ENCODE results near the gene SGPL1. TPM values are rescaled to one million over a fixed set of nuclear protein-coding genes. Genes with fewer than 3 reads are reported as not detected.
"Not testable (repeated sequence)": the region's sequence is repeated elsewhere in the genome, so short reads cannot be mapped to it uniquely, and the experiment has no call there.

SGPL1 gene
- total RNA-seq, 2 experiments from 2014 or later = 28.2 to 31.8 TPM

GRCh38 chr10:70847659-70848360 lies 32.1 kb downstream of the SGPL1 start:
- DNase-seq (no peak), ATAC-seq (ENCODE audit: low read depth) (no peak)
- H3K27me3 Mint-ChIP-seq = no peaks in the 10 kb centered on the region
- H3K9me3 Mint-ChIP-seq = no peaks in the 10 kb centered on the region
- no peak overlapping the region for H3K27ac Mint-ChIP-seq
- H3K36me3 Mint-ChIP-seq = peaks cover 13% of the 10 kb centered on the region
- H3K4me3 Mint-ChIP-seq = no peak overlapping the region
- POLR2A ChIA-PET = no interaction called here
- H3K4me1 Mint-ChIP-seq = peaks cover 11% of the 10 kb centered on the region

GRCh38 chr10:70849582-70850016 lies 33.9 kb downstream of the SGPL1 start:
- Mint-ChIP-seq H3K4me3 (no peak overlapping the region), H3K9me3 (no peaks in the 10 kb centered on the region), H3K4me1 (peaks cover 11% of the 10 kb centered on the region), H3K27ac (no peak overlapping the region), H3K36me3 (peaks cover 10% of the 10 kb centered on the region), H3K27me3 (no peaks in the 10 kb centered on the region)
- DNase-seq = no peak
- ATAC-seq (ENCODE audit: low read depth) = no peak
- POLR2A ChIA-PET = no interaction called here

GRCh38 chr10:70850097-70850496 lies 34.3 kb downstream of the SGPL1 start:
- H3K27ac Mint-ChIP-seq = no peak overlapping the region
- no peak overlapping the region for H3K4me3 Mint-ChIP-seq
- no peaks in the 10 kb centered on the region for H3K9me3 Mint-ChIP-seq
- no peak for DNase-seq
- POLR2A ChIA-PET = no interaction called here
- ATAC-seq (ENCODE audit: low read depth) = no peak
- peaks cover 9% of the 10 kb centered on the region for H3K36me3 Mint-ChIP-seq
- H3K27me3 Mint-ChIP-seq = no peaks in the 10 kb centered on the region
- H3K4me1 Mint-ChIP-seq = peaks cover 11% of the 10 kb centered on the region

- Mint-ChIP-seq H3K9me3 (no peaks in the 10 kb centered on the region), H3K27me3 (no peaks in the 10 kb centered on the region), H3K4me1 (peaks cover 14% of the 10 kb centered on the region), H3K36me3 (peaks cover 10% of the 10 kb centered on the region), H3K4me3 (no peak overlapping the region), H3K27ac (no peak overlapping the region)
- no peak for ATAC-seq (ENCODE audit: low read depth)
- DNase-seq = no peak
- POLR2A ChIA-PET = no interaction called here
Observed at GRCh38 chr10:70851597-70852475, 36.1 kb downstream of the SGPL1 start.

- POLR2A ChIA-PET = no interaction called here
- no peak overlapping the region for H3K4me3 Mint-ChIP-seq
- no peaks in the 10 kb centered on the region for H3K9me3 Mint-ChIP-seq
- DNase-seq (no peak), ATAC-seq (ENCODE audit: low read depth) (no peak)
- no peak overlapping the region for H3K27ac Mint-ChIP-seq
- H3K36me3 Mint-ChIP-seq = peaks cover 10% of the 10 kb centered on the region
- H3K4me1 Mint-ChIP-seq = peaks cover 13% of the 10 kb centered on the region
- H3K27me3 Mint-ChIP-seq = no peaks in the 10 kb centered on the region
Observed at GRCh38 chr10:70853038-70853437, 37.3 kb downstream of the SGPL1 start.

- H3K9me3 Mint-ChIP-seq = no peaks in the 10 kb centered on the region
- no peaks in the 10 kb centered on the region for H3K27me3 Mint-ChIP-seq
- peaks cover 10% of the 10 kb centered on the region for H3K36me3 Mint-ChIP-seq
- H3K4me3 Mint-ChIP-seq = no peak overlapping the region
- H3K27ac Mint-ChIP-seq = peak overlapping the region; percentile 6
- POLR2A ChIA-PET = no interaction called here
- no peak for DNase-seq
- H3K4me1 Mint-ChIP-seq = peaks cover 13% of the 10 kb centered on the region
- ATAC-seq (ENCODE audit: low read depth) = no peak
Observed at GRCh38 chr10:70853457-70853856, 37.7 kb downstream of the SGPL1 start.

- DNase-seq (no peak), ATAC-seq (ENCODE audit: low read depth) (no peak)
- POLR2A ChIA-PET = interaction anchor here (0.6 kb wide), 1 partner anchor 32 kb away, joined by 4 read pairs; no protein-coding TSS in a partner anchor
- Mint-ChIP-seq H3K4me3 (no peak overlapping the region), H3K4me1 (peaks cover 8% of the 10 kb centered on the region), H3K36me3 (peaks cover 18% of the 10 kb centered on the region), H3K27ac (no peak overlapping the region), H3K9me3 (no peaks in the 10 kb centered on the region), H3K27me3 (no peaks in the 10 kb centered on the region)
Observed at GRCh38 chr10:70856454-70856853, 40.7 kb downstream of the SGPL1 start.

GRCh38 chr10:70858759-70859158 lies 43.0 kb downstream of the SGPL1 start:
- Mint-ChIP-seq H3K4me1 (peaks cover 9% of the 10 kb centered on the region), H3K36me3 (peaks cover 21% of the 10 kb centered on the region), H3K27me3 (no peaks in the 10 kb centered on the region), H3K4me3 (no peak overlapping the region), H3K27ac (no peak overlapping the region), H3K9me3 (no peaks in the 10 kb centered on the region)
- ATAC-seq (ENCODE audit: low read depth) (no peak), DNase-seq (no peak)
- POLR2A ChIA-PET = no interaction called here

GRCh38 chr10:70861495-70862197 lies 45.9 kb downstream of the SGPL1 start:
- H3K27me3 Mint-ChIP-seq; DNase-seq; H3K4me3 Mint-ChIP-seq; H3K27ac Mint-ChIP-seq; POLR2A ChIA-PET; ATAC-seq (ENCODE audit: low read depth); H3K9me3 Mint-ChIP-seq: not testable (repeated sequence)
- H3K4me1 Mint-ChIP-seq = peaks cover 11% of the 10 kb centered on the region
- peaks cover 22% of the 10 kb centered on the region for H3K36me3 Mint-ChIP-seq

GRCh38 chr10:70863470-70864160 lies 47.9 kb downstream of the SGPL1 start:
- peaks cover 5% of the 10 kb centered on the region for H3K4me1 Mint-ChIP-seq
- POLR2A ChIA-PET = no interaction called here
- no peaks in the 10 kb centered on the region for H3K27me3 Mint-ChIP-seq
- no peak for DNase-seq
- no peak overlapping the region for H3K4me3 Mint-ChIP-seq
- H3K36me3 Mint-ChIP-seq = peaks cover 17% of the 10 kb centered on the region
- H3K27ac Mint-ChIP-seq = no peak overlapping the region
- H3K9me3 Mint-ChIP-seq = no peaks in the 10 kb centered on the region
- no peak for ATAC-seq (ENCODE audit: low read depth)

- POLR2A ChIA-PET = interaction anchor here (0.6 kb wide), 1 partner anchor 1799 kb away, joined by 3 read pairs; no protein-coding TSS in a partner anchor
- Mint-ChIP-seq H3K4me3 (no peak overlapping the region), H3K27ac (peak overlapping the region; percentile 35), H3K27me3 (no peaks in the 10 kb centered on the region), H3K4me1 (peaks cover 5% of the 10 kb centered on the region), H3K9me3 (no peaks in the 10 kb centered on the region), H3K36me3 (peaks cover 12% of the 10 kb centered on the region)
- ATAC-seq (ENCODE audit: low read depth) = no peak
- DNase-seq = no peak
Observed at GRCh38 chr10:70864935-70865334, 49.2 kb downstream of the SGPL1 start.

GRCh38 chr10:70866424-70866823 lies 50.7 kb downstream of the SGPL1 start:
- no peak overlapping the region for H3K4me3 Mint-ChIP-seq
- H3K27ac Mint-ChIP-seq = no peak overlapping the region
- H3K36me3 Mint-ChIP-seq = peaks cover 7% of the 10 kb centered on the region
- H3K4me1 Mint-ChIP-seq = peaks cover 5% of the 10 kb centered on the region
- no peaks in the 10 kb centered on the region for H3K27me3 Mint-ChIP-seq
- POLR2A ChIA-PET = no interaction called here
- ATAC-seq (ENCODE audit: low read depth) (no peak), DNase-seq (no peak)
- no peaks in the 10 kb centered on the region for H3K9me3 Mint-ChIP-seq

- no peaks in the 10 kb centered on the region for H3K9me3 Mint-ChIP-seq
- H3K27ac Mint-ChIP-seq = no peak overlapping the region
- no peak for DNase-seq
- POLR2A ChIA-PET = no interaction called here
- no peaks in the 10 kb centered on the region for H3K27me3 Mint-ChIP-seq
- H3K4me1 Mint-ChIP-seq = no peaks in the 10 kb centered on the region
- H3K4me3 Mint-ChIP-seq = no peak overlapping the region
- H3K36me3 Mint-ChIP-seq = no peaks in the 10 kb centered on the region
- ATAC-seq (ENCODE audit: low read depth) = no peak
Observed at GRCh38 chr10:70872291-70872690, 56.5 kb downstream of the SGPL1 start.
